ENCODE data around the gene DGCR8.

DNA sequence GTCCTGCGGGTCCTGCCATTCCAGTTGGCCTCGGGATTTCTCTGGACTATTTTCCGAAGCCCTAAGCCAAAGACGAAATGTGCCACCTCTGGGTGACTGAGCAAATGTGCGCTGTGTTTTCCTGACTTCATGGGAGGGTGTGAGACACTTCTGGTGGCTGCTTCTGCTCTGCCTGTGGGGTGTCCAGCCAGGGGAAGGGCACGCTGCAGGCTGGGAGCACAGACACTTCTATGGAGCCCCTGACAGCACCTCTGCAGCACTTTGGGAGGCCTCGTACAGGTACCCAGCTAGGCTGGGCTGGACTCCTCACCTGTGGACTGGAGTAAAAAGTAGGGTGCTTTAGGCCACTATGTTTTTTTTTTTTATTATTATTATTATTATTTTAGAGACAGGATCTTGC is 41.5 kb upstream of the DGCR8 start:
- TF ChIP-seq, protein P1, sequence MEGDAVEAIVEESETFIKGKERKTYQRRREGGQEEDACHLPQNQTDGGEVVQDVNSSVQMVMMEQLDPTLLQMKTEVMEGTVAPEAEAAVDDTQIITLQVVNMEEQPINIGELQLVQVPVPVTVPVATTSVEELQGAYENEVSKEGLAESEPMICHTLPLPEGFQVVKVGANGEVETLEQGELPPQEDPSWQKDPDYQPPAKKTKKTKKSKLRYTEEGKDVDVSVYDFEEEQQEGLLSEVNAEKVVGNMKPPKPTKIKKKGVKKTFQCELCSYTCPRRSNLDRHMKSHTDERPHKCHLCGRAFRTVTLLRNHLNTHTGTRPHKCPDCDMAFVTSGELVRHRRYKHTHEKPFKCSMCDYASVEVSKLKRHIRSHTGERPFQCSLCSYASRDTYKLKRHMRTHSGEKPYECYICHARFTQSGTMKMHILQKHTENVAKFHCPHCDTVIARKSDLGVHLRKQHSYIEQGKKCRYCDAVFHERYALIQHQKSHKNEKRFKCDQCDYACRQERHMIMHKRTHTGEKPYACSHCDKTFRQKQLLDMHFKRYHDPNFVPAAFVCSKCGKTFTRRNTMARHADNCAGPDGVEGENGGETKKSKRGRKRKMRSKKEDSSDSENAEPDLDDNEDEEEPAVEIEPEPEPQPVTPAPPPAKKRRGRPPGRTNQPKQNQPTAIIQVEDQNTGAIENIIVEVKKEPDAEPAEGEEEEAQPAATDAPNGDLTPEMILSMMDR (conservative IDR thresholded peaks at IDR 0.05; ENCODE audit: low read depth, low read length) = no peak
- TF ChIP-seq RAD21 (IDR thresholded peaks at IDR 0.05; ENCODE audit: low read length) = no peak
- TF ChIP-seq, protein P2, sequence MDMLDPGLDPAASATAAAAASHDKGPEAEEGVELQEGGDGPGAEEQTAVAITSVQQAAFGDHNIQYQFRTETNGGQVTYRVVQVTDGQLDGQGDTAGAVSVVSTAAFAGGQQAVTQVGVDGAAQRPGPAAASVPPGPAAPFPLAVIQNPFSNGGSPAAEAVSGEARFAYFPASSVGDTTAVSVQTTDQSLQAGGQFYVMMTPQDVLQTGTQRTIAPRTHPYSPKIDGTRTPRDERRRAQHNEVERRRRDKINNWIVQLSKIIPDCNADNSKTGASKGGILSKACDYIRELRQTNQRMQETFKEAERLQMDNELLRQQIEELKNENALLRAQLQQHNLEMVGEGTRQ (IDR thresholded peaks at IDR 0.05; ENCODE audit: low read depth, low read length) = no peak
- no peak for TF ChIP-seq POLR2A (IDR thresholded peaks at IDR 0.05; ENCODE audit: low read depth, low read length)
- TF ChIP-seq RFX5 (IDR thresholded peaks at IDR 0.05; ENCODE audit: low read depth, low read length) = no peak
- no peak for TF ChIP-seq BHLHE40 (IDR thresholded peaks at IDR 0.05; ENCODE audit: low read depth, low read length)
